Measurements from ENCODE around the gene CD300LF. TPM values are rescaled to one million over a fixed set of nuclear protein-coding genes. Genes with fewer than 3 reads are reported as not detected.

CD300LF gene
- total and polyA plus RNA-seq, 9 of the 15 experiments (the other 6 are each of a cell fraction or from before 2014, with no cell fraction given), result not detected

DNA sequence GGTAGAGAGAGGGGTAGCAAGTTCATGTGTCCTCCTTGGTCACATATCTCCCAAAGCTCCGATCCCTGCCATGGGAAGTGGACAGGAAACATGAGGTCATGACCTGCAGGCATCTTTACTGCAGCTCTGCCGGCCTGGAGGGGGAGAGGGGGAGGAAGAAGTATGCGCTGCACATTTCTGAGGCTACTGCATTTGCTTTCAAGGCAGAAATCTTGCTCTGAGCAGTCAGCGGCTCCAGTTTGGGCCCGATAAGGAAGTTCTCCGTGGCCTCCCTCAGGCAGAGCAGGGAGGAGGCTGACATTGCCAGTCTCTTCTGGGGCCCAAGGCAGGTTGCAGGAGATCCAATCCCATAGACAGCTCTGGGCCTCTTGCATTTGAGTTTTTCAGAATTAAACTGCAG lies 34.2 kb upstream of the CD300LF start (continued):
- TF ChIP-seq TEAD4 (IDR thresholded peaks at IDR 0.05; ENCODE audit: low read length) (peak; percentile 24; the same call in 1 of the 2 replicates), TEAD4 (CRISPR knock-in tag; IDR thresholded peaks at IDR 0.05; ENCODE audit: borderline replicate concordance) (no peak), NRF1 (conservative IDR thresholded peaks at IDR 0.05 in 1 of 2, IDR thresholded peaks at IDR 0.05 in 1 of 2) (peak; percentile 79), CBX3 (IDR thresholded peaks at IDR 0.05; ENCODE audit: borderline replicate concordance in 1 of 2, low read length in 2 of 2) (peak in 1 of 2 experiments; percentile 68; a peak in 1 of 3 replicates), NFXL1 (CRISPR knock-in tag; IDR thresholded peaks at IDR 0.05) (no peak), POLR2G (IDR thresholded peaks at IDR 0.05; ENCODE audit: low read depth, low read length) (no peak), BCOR (IDR thresholded peaks at IDR 0.05) (0 out of 2 replicates have a peak, but pooled peaks have one; percentile 8), ETV6 (IDR thresholded peaks at IDR 0.05; ENCODE audit: borderline replicate concordance in 1 of 2, low read depth in 2 of 2, low read length in 1 of 2) (peak in 1 of 2 experiments; percentile 17; a peak in 1 of 4 replicates), ETV6 (CRISPR knock-in tag; IDR thresholded peaks at IDR 0.05; ENCODE audit: borderline replicate concordance) (no peak), ZNF696 (CRISPR knock-in tag; conservative IDR thresholded peaks at IDR 0.05) (no peak), ZFP1 (CRISPR knock-in tag; IDR thresholded peaks at IDR 0.05) (no peak), JUND (IDR thresholded peaks at IDR 0.05; ENCODE audit: borderline replicate concordance, low read depth, low read length) (peak; percentile 61), JUND (tag; IDR thresholded peaks at IDR 0.05; ENCODE audit: borderline replicate concordance, low read depth, low read length) (peak; percentile 42; the same call in 1 of the 3 replicates), MAZ (CRISPR knock-in tag; conservative IDR thresholded peaks at IDR 0.05 in 1 of 2, IDR thresholded peaks at IDR 0.05 in 1 of 2) (peak in 1 of 2 experiments; percentile 26; a peak in 1 of 4 replicates), YY1 (IDR thresholded peaks at IDR 0.05; ENCODE audit: borderline replicate concordance in 1 of 3, control insufficient read depth in 1 of 3, extremely low read depth in 1 of 3, insufficient read depth in 3 of 3, insufficient read length in 1 of 3, insufficient replicate concordance in 2 of 3, low read depth in 1 of 3, low read length in 2 of 3) (peak in 1 of 3 experiments; percentile 40), CBFA2T2 (conservative IDR thresholded peaks at IDR 0.05) (peak; percentile 36; the same call in 1 of the 2 replicates), DMBX1 (CRISPR knock-in tag; IDR thresholded peaks at IDR 0.05; ENCODE audit: borderline replicate concordance) (peak; percentile 65; the same call in 1 of the 2 replicates), ARID1B (IDR thresholded peaks at IDR 0.05) (peak; percentile 67), ELF4 (CRISPR knock-in tag; IDR thresholded peaks at IDR 0.05) (peak; percentile 9; the same call in 1 of the 2 replicates), NR2C1 (IDR thresholded peaks at IDR 0.05) (peak; percentile 79), NR2C1 (tag; IDR thresholded peaks at IDR 0.05) (peak; percentile 89)
- TF ChIP-seq, protein P1, sequence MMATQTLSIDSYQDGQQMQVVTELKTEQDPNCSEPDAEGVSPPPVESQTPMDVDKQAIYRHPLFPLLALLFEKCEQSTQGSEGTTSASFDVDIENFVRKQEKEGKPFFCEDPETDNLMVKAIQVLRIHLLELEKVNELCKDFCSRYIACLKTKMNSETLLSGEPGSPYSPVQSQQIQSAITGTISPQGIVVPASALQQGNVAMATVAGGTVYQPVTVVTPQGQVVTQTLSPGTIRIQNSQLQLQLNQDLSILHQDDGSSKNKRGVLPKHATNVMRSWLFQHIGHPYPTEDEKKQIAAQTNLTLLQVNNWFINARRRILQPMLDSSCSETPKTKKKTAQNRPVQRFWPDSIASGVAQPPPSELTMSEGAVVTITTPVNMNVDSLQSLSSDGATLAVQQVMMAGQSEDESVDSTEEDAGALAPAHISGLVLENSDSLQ (IDR thresholded peaks at IDR 0.05), result peak; percentile 26; the same call in 1 of the 2 replicates
- TF ChIP-seq, protein P2, sequence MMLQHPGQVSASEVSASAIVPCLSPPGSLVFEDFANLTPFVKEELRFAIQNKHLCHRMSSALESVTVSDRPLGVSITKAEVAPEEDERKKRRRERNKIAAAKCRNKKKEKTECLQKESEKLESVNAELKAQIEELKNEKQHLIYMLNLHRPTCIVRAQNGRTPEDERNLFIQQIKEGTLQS (IDR thresholded peaks at IDR 0.05), result peak; percentile 25; the same call in 1 of the 2 replicates
- TF ChIP-seq, protein P2 (CRISPR knock-in tag; conservative IDR thresholded peaks at IDR 0.05), result no peak
- TF ChIP-seq, protein P3, sequence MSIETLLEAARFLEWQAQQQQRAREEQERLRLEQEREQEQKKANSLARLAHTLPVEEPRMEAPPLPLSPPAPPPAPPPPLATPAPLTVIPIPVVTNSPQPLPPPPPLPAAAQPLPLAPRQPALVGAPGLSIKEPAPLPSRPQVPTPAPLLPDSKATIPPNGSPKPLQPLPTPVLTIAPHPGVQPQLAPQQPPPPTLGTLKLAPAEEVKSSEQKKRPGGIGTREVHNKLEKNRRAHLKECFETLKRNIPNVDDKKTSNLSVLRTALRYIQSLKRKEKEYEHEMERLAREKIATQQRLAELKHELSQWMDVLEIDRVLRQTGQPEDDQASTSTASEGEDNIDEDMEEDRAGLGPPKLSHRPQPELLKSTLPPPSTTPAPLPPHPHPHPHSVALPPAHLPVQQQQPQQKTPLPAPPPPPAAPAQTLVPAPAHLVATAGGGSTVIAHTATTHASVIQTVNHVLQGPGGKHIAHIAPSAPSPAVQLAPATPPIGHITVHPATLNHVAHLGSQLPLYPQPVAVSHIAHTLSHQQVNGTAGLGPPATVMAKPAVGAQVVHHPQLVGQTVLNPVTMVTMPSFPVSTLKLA (conservative IDR thresholded peaks at IDR 0.05), result peak in 1 of 2 experiments; percentile 42; a peak in 2 of 4 replicates

Data from K562 (cell line).